ENCODE data around the gene BUD23.
"Not testable (repeated sequence)": the region's sequence is repeated elsewhere in the genome, so short reads cannot be mapped to it uniquely, and the experiment has no call there.

The BUD23 gene

DNA sequence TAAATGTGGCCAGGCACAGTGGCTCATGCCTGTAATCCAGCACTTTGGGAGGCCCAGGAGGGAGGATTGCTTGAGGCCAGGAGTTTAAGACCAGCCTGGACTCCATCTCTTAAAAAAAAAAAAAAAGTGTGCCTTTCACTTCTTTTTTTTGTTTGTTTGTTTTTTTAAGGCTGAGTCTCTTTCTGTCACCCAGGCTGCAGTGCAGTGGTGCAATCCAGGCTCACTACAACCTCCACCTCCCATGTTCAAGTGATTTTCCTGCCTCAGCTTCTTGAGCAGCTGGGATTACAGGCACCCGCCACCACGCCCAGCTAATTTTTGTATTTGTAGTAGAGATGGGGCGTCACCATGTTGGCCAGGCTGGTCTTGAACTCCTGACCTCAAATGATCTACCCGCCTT lies 38.8 kb downstream of the BUD23 start:
- DNase-seq = not testable (repeated sequence)

DNA sequence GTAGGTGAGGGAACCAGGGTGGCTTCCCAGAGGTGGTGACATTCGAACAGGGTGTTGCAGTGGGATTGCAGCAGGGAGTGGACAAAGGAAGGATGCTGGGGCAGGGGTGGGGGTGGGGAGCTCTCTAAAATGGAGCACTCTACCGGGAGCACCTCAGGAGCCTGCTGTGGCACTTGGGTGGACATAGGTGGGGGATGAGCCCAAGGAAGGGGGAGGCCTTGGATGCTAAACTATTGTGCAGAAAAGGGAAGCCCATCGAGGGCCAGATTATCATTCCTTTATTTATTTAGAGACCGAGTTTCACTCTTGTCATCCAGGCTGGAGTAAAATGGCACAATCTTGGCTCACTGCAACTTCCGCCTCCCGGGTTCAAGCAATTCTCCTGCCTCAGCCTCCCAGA lies 39.4 kb downstream of the BUD23 start:
- DNase-seq = no peak

DNA sequence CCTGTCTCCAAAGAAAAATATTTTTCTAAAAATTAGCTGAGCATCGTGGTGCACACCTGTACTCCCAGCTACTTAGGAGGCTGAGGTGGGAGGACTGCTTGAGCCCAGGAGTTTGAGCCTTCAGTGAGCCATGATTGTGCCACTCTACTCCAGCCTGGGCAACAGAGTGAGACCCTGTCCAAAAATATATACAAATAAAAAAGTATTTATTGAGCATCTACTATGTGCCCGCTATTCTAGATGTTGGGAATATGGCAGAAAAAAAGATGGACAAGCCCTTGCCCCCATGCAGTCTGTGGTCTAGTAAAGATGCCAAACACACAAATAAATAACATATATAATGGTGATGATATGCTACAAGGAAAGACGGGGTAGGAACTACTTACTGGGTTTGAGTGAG lies 40.4 kb downstream of the BUD23 start:
- no peak for DNase-seq

DNA sequence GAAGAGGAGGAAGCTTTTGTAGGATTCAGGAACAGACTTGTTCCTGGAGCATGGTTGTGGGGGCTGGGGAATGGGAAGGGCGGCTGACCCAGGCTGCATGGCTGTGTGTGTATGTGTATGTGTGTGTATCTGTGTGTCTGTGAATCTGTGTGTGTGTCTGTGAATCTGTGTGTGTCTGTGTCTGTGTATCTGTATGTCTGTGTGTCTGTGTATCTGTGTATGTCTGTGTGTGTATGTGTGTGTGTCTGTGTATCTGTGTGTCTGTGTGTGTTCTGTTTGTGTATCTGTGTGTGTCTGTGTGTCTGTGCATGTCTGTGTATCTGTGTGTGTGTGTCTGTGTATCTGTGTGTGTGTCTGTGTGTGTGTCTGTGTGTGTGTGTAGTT lies 42.7 kb downstream of the BUD23 start:
- DNase-seq = no peak

DNA sequence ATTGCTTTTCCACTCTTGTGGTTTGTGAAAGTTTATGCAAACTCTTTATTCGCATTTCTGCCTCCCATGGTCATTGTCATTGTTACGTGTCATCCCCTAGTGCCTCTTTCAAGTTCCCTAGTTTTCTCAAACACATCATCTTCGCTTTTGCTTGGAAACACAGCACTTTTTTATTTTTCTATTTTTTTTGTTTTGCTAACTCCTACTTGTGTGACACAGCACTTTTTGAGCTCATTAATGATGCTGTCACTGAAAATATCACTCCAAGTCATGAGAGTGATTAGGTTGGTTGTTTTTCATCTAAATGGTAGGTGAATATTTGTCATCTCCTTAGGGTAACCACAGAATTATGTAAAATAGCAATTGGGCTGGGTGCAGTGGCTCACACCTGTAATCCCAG lies 44.6 kb downstream of the BUD23 start:
- DNase-seq = no peak

DNA sequence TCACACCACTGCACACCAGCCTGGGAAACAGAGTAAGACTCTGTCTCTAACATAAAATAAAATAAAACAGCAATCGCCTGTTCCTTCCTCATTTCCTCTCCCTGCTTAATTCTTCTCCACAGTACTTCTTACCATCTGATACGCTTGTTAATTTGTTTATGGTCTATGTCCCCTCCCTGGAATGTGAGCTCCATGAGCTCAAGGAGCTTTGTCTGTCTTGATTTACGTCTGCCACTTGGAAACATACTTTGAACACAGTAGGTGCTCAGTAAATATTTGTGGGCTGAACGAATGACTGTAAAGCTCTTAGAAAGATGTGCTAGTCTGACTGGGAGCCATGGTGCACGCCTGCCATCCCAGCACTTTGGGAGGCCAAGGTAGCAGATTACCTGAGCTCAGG lies 45.2 kb downstream of the BUD23 start:
- DNase-seq = no peak

DNA sequence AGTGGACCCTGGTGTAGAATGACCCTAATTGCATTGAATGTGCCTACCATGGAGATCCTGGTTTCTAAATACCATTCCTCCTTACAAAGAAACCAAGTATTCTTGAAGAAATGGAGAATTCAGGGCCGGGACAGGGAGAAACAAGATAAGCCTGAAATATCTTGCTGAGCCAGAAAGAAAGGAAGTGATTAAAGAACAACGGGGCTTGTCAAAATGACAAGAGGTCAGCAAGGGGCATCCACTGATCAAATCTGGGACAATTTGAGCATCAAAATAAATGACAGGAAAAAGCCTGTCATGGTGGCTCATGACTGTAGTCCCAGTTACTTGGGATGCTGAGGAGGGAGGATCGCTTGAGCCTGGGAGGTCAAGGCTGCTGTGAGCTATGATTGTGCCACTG lies 47.1 kb downstream of the BUD23 start:
- DNase-seq = no peak

DNA sequence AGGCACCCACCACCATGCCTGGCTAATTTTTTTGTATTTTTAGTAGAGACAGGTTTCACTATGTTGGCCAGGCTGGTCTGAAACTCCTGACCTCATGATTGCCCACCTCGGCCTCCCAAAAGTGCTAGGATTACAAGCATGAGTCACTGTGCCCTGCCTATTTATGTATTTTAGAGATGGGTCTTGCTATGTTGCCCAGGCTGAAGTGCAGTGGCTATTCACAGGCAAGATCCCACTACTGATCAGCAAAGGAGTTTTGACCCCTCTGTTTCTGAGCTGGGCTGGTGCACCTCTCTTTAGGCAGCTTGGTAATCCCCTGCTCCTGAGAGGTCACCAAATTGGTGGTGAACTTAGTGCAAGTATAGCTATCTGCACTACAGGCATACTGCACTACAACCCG lies 49.0 kb downstream of the BUD23 start:
- DNase-seq = no peak

DNA sequence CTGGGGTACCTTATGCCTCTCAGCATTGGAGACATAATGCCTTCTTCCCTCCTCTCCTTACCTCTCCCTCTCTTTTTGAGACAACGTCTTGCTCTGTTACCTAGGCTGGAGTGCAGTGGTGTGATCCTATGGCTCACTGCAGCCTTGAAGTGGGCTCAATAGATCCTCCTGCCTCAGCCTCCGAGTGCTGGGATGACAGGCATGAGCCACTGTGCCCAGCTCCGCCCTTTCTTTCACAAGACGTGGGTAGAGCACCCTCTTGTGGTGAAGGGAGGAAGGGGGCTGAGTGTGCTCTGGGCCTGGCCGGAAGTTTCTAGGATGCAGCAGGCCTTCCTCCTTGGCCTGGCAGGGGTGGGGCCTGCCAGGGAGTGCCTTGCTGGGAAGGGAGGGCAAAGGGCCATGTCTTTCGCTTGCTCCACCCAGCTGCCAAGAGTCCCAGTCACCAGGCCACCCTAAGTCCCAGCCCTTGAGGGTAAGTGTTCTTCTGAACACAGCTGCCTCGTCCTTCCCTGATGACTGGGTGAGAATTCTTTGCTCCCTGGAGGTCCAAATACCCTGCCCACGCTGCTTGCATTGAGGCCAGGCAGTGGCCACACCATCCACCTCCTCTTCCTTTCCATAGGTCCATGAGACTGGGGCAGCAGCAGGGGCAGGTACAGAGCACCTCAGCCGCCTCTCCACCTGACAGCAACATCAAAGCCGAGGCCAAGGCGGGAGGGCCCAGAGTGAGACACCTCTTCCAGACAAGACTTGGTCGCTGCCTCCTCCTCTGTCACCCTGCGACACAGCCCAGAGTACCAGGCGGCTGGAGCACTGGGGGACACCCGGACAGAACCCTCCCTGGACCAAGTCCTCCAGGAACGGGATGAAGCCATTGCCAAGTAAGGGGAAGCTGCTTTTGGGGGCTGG lies 51.5 kb downstream of the BUD23 start:
- DNase-seq = peak; percentile 79

DNA sequence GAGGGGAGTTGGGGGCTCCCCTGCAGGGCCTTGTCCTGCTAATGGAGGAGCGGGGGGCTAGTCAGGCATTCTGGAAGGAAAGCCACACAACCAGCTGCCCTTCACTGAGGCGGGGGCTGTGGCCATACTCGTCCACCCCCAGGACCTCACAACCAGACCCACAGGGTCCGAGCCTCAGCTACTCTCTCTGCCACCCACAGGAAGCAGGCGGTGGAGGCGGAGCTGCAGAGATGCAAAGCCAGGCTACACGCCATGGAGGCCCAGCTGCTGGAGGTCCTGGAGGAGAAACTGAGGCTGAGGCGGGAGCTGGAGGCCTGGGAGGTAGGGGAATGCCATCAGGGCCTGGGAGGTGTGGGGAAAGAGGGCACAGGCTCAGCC lies 52.1 kb downstream of the BUD23 start:
- no peak for DNase-seq

DNA sequence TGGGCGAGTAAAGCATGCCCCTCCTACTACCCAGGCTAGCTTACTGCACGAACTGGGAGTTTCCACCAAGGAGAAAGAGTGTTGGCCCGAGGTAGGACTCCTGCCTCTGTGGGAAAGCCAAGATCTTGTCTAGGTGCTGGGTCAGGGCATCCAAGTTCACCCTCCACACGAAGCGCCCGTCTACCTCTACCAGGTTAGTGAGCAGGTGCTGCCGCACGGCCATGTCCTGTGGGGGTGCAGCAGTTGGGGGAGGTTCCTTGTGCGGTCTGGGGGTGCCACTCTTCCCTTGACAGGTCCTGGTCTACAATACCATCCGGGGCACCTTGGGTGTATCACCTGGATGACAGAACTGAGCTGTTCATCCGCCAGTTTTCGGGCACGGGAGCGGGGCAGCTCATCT lies 53.5 kb downstream of the BUD23 start:
- no peak for DNase-seq

DNA sequence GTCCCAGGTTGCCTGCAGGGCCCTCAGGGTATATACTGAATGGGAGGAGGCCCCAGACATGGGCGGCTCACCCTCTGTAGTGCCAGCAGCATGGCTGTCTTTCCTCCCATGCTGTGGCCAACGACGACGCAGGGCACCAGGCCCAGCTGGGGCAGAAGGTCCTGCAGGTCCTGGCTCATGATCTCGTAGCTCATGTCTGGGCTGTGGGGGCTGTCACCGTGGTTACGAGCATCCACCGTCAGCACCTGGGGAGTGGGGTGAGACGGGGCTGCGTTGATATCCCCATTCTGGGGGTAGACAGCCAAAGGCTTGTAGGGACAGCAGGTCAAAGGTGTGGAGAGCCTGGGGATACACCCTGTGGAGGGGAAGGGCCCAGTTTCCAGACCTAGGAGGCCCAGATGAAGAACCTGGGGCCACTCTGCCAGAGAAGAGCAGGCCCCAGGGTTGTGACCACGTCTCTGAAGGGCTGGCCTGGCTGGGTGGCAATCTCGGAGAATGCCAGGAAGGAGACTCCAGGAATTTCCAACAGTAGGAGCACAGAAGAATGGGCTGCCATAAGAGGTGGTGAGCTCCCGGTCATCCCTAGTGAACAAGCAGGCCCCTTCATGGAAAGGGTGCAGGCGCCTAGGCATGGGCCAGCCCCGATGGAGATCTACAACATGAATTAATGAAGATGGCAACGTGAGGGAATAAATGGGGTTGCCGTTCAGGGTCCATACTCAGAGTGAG lies 54.3 kb downstream of the BUD23 start:
- DNase-seq = no peak

DNA sequence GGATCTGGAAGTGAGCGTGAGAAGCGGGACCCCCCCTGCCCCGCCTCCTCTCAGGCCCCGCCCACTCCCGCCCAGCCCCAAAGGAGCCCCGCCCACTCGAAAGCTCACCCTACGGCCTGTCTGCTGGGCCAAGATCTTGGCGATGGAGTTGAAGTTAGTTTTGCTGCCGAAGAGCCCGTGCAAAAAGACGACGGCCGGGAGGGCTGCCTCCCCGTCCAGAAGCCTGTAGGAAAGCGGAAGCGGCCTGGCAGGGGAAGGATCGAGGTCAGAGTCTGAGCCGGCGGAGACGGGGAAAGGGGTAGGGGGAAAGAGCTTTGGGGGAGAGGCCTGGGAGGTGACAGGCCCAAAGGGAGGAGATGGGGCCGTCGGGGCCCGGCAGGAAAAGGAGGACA lies 54.8 kb downstream of the BUD23 start:
- DNase-seq = peak; percentile 67

DNA sequence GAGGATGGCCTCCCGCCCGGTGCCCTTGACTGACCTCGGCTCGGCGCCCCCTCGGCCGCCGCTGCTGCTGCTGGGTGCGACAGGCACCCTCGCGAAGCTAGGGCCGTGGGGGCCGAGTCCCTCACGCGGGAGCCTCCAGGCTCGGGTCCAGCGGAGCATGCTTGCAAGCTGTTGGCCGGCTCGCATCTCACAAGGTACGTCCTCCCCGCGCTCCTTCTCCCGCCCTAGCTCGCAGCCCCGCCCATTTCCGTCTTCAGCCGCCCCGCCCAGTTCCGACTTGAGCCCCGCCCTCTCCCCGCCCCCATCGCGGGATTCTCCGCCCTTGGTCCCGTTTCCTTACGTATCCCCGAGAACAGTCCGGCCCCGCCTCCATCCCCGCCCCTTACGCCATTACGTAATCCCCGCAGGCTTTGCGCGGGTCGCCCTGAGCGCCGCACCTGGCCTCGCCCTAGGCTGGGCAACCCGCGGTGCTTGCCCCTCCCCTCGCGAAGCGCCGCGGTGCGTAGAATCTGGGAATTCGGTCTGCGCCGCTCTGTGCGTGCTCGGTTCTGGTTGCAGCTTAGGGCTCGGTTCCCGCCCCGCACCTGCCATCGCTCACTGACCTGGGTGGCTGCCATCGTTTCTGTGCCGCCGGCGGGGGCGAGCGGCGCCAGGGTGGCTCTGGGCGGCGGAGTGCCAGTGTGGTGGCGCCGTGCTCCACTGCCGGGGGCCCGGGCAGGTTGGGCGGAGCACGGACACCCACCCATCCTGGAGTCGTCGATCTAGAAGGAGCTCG lies 55.4 kb downstream of the BUD23 start, which contains the start of gene ABHD11:
Gene ABHD11 (minus strand): TSS at position 191 of the 775 bp plus-strand sequence. CDS start 32 bp downstream, at position 159.
- DNase-seq = peak; percentile 99

DNA sequence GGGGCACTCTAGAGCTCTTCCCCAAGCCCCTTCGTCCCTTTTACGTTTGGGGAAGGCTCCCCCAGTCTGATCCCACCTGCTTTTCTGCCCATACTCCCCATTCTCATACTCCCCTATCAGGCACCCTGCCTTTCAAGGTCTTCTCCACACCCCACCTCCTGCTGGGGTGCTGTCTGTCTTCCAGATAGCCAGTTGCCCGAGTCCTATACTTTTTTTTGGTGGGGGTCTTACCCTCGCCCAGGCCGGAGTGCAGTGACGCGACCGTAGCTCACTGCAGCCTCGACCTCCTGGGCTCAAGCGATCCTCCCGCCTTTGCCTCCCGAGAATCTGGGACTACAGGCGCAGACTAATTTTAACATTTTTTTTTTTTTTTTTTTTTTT lies 56.0 kb downstream of the BUD23 start:
- no peak for DNase-seq

DNA sequence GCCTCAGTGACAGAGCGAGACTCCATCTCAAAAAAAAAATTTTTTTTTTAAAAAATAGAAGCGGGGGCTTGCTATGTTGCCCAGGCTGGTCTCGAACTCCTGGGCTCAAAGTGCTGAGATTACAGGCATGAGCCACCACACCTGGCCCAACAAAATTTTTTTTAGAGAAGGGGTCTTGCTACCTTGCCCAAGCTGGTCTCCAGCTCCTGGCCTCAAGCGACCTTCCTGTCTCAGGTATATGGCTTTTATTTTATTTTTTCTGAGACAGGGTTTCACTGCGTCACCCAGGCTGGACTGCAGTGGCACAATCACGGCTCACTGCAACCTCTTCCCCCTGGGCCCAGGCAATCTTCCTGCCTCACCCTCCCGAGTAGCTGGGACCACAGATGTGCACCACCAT lies 56.8 kb downstream of the BUD23 start:
- no peak for DNase-seq

DNA sequence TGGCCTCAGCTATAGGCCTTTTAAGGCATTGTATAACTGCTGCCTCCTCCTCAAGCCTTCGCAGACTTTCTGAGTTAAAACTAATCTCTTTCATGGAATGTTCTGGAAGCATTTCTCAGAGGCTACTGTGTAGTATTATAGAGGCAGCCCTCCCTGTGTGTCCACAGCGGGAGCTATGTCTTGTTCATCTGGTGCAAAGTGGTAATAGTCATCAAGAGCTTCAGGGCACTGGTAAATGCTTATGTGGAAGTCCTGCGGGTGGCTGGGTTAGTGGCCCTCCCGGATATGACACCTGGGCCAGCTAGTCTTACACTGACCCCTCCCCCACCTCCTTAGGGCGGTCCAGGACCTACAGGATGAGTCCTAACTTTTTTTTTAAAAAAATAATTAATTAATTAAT lies 57.4 kb downstream of the BUD23 start:
- no peak for DNase-seq

DNA sequence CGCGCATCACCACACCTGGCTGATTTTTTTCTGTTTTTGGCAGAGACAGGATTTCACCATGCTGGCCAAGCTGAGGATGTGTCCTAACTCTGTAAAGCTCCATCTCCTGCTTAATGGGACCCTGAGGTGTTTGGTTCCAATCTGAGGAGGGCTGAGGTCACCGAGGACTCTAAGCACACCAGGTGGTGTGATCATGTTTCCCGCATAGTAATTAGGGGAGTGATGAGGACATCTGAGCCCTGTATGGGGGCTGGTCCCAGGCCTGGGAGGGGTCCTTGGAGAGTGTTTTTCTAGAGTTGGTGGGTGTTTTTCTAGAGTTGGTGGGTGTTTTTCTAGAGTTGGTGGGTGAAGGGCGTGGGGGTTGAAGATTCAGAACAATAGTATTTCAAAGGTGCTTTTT lies 58.2 kb downstream of the BUD23 start:
- DNase-seq = no peak

DNA sequence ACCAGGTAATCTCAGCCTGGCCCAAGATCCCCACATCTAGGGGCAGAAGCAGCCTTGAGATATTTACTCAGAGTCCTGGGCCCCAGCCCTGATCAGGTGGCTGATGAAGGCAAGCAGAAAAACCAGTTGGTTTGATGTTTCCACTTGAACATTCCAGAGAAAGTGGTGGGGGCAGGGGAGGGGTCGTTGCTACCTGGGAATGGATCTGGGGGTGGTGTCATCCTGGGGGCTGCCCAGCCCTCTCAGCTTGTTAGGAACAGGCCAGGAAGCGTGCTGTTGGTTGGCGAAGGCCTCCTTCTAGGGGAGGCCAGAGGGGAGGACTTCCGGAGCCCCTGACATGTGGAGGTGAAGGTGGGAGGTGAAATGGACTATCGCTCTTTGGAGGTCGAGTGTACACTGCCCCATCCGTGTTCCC lies 58.9 kb downstream of the BUD23 start:
- DNase-seq = no peak

DNA sequence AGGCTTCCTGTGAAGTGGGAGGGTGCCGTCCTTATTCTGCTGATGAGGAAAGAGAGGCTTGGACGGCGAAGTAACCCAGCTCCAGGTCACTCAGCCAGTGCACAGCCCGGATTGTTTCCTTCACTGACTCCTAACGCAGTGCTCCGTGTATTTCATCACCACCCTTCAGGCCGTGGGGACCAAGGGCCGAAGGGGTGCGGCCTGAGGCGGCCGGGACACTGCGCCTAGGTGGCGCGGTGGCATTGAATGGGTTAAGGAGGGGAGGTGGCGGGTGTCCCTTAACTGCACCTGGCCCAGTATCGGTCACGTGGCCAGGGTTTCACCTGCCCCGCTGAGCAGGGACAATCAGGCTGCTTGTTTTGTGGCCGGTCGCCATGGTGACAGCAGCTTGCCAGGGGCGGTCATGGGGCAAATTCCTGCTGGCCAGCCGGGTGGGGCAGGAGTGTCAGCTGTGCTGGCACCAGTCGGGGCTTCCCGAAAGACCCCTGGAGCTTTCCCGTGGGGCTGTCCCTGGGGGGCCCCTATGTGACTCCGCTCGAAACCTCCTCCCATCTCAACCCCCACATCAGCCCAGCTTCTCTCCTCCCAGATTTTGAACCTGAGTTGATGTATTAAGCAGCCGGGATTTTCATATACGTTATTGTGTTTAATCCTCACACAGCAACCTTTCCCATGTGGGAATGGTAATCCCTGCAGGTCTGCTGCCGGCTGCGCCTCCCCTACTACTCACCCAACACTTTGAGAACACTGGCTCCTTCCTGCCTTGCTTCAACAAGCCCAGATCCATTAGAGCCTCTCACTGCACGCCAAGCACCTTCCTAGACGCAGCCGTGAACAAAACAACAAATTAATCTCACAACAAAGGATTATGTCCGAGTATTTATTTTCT lies 59.6 kb downstream of the BUD23 start:
- DNase-seq = no peak

DNA sequence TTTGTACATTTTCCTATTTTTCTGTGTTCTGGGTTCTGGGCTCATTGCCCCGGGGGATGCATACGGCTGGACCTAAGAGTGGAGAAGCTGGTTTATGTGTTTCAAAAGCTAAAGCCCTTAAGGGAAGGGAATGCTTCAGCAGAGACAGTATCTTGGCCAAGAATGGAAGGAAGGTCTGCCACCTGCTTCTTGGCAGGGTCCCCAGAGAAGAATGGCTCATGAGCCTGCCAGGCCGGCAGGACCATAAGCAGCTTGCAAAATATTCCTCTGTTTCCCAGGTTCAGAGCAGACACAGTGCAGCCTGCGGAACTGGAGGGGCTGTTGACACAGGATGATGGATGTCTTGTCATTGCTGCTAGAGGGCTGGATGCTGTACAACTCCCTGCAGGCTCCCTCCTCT lies 63.0 kb downstream of the BUD23 start:
- no peak for DNase-seq
